ENCODE results near the gene AHCYL1.

The AHCYL1 gene

GRCh38 chr1:110056285-110056683 is 71.7 kb downstream of the AHCYL1 start:
- H3K27me3 ChIP-seq (replicated peaks) = no peaks in the 10 kb centered on the region
- DNase-seq = no peak
- peak overlapping the region; percentile 27 for H3K27ac ChIP-seq
- H3K36me3 ChIP-seq (replicated peaks) = peaks cover 56% of the 10 kb centered on the region
- in situ Hi-C loops (cut with HindIII; ENCODE audit: low pct_ligation_motif_present, low sequenced_read_pairs) = no loop called here
- no peak for TF ChIP-seq CTCF (IDR thresholded peaks at IDR 0.05; ENCODE audit: low read depth, low read length, missing control alignments)
- H3K4me3 ChIP-seq (ENCODE audit: low read depth, low read length) = no peak overlapping the region

GRCh38 chr1:110056776-110057175 is 72.2 kb downstream of the AHCYL1 start:
- Histone ChIP-seq H3K27ac (peak overlapping the region; percentile 11), H3K27me3 (replicated peaks) (no peaks in the 10 kb centered on the region), H3K4me3 (ENCODE audit: low read depth, low read length) (no peak overlapping the region), H3K36me3 (replicated peaks) (peaks cover 52% of the 10 kb centered on the region)
- peak; percentile 45 for DNase-seq
- no peak for TF ChIP-seq CTCF (IDR thresholded peaks at IDR 0.05; ENCODE audit: low read depth, low read length, missing control alignments)
- in situ Hi-C loops (cut with HindIII; ENCODE audit: low pct_ligation_motif_present, low sequenced_read_pairs) = no loop called here

- no peak for TF ChIP-seq CTCF (IDR thresholded peaks at IDR 0.05; ENCODE audit: low read depth, low read length, missing control alignments)
- DNase-seq = no peak
- Histone ChIP-seq H3K27me3 (replicated peaks) (no peaks in the 10 kb centered on the region), H3K4me3 (ENCODE audit: low read depth, low read length) (no peak overlapping the region), H3K36me3 (replicated peaks) (peaks cover 40% of the 10 kb centered on the region), H3K27ac (no peak overlapping the region)
- in situ Hi-C loops (cut with HindIII; ENCODE audit: low pct_ligation_motif_present, low sequenced_read_pairs) = no loop called here
Observed at GRCh38 chr1:110057963-110058518, 73.5 kb downstream of the AHCYL1 start.

GRCh38 chr1:110058591-110058990 is 74.0 kb downstream of the AHCYL1 start:
- Histone ChIP-seq H3K4me3 (ENCODE audit: low read depth, low read length) (no peak overlapping the region), H3K27ac (no peak overlapping the region), H3K36me3 (replicated peaks) (peaks cover 34% of the 10 kb centered on the region), H3K27me3 (replicated peaks) (no peaks in the 10 kb centered on the region)
- TF ChIP-seq CTCF (IDR thresholded peaks at IDR 0.05; ENCODE audit: low read depth, low read length, missing control alignments) = no peak
- in situ Hi-C loops (cut with HindIII; ENCODE audit: low pct_ligation_motif_present, low sequenced_read_pairs) = no loop called here
- no peak for DNase-seq

GRCh38 chr1:110059133-110059863 is 74.7 kb downstream of the AHCYL1 start:
- no peak for TF ChIP-seq CTCF (IDR thresholded peaks at IDR 0.05; ENCODE audit: low read depth, low read length, missing control alignments)
- H3K36me3 ChIP-seq (replicated peaks) = peaks cover 27% of the 10 kb centered on the region
- no peaks in the 10 kb centered on the region for H3K27me3 ChIP-seq (replicated peaks)
- in situ Hi-C loops (cut with HindIII; ENCODE audit: low pct_ligation_motif_present, low sequenced_read_pairs) = no loop called here
- no peak overlapping the region for H3K27ac ChIP-seq
- H3K4me3 ChIP-seq (ENCODE audit: low read depth, low read length) = no peak overlapping the region
- DNase-seq = no peak

Data from brain microvascular endothelial cell (primary cell).